Body of pancreas (tissue), 4 donors: ENCODE measurements around the gene MED13L.

ENCODE experiments used
- POLR2A ChIP-seq, 3 donors: fragments of 450-650 bp; IDR thresholded peaks; one replicate each; pipeline ENCODE4 v1.6.1; 2016; ENCODE audit warnings: antibody characterized with exemption in 3 of 3, mild to moderate bottlenecking in 2 of 3
- TF ChIP-seq, protein P1 (sequence below), 7 experiments: fragments of 450-650 bp in 4 of 7; fragments of 200-600 bp in 3 of 7; sonication (generic) in 3 of 7; IDR thresholded peaks; one replicate each; pipeline ENCODE4 v1.5.1; 2016 to 2019; ENCODE audit warnings: antibody characterized with exemption in 7 of 7

DNA sequence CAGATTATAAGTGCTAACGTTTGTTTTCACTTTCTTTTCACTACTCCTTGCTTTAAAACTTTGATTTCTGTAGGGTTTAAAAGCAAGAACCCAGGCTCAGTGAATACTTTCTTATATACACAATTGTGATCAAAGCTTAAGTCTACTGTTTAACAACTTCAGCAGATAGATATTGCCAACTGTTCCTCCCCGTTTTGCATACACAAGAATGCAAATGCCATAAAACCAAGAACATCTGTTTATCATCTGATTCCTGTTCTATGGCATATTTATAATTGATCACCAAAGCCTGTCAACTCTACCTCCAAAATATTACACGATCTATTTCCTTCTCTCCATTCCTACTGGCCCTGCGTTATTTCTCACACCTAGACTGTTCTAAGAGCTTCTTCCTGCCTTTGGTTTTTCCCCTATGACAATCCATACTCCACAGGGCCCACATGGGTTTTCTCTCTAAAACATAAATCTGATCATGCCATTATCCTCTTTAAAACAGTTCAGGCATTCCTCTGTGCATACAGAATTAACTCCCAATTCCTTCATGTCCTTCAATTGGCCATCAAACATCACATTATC, 15.9 kb downstream of the MED13L start:
- no peak for TF ChIP-seq POLR2A (IDR thresholded peaks at IDR 0.05)
- TF ChIP-seq, protein P1, sequence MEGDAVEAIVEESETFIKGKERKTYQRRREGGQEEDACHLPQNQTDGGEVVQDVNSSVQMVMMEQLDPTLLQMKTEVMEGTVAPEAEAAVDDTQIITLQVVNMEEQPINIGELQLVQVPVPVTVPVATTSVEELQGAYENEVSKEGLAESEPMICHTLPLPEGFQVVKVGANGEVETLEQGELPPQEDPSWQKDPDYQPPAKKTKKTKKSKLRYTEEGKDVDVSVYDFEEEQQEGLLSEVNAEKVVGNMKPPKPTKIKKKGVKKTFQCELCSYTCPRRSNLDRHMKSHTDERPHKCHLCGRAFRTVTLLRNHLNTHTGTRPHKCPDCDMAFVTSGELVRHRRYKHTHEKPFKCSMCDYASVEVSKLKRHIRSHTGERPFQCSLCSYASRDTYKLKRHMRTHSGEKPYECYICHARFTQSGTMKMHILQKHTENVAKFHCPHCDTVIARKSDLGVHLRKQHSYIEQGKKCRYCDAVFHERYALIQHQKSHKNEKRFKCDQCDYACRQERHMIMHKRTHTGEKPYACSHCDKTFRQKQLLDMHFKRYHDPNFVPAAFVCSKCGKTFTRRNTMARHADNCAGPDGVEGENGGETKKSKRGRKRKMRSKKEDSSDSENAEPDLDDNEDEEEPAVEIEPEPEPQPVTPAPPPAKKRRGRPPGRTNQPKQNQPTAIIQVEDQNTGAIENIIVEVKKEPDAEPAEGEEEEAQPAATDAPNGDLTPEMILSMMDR (IDR thresholded peaks at IDR 0.05), result no peak
